Retinal pigment epithelial cell (primary cell): ENCODE results near the gene GABBR2.

ENCODE experiments used
- DNase-seq: peaks from one replicate; pipeline ENCODE4 v3.0.0-alpha.2; 2010; ENCODE audit warnings: low read depth
- H3K4me3 ChIP-seq: 2 replicates; pipeline ENCODE4 v1.5.1; 2011; ENCODE audit warnings: mild to moderate bottlenecking, low read length, control low read depth, moderate library complexity
- TF ChIP-seq, protein P1 (sequence below): conservative IDR thresholded peaks from 2 replicates; pipeline ENCODE4 v1.5.1; 2011; ENCODE audit warnings: low read depth, low read length, control low read depth, inconsistent platforms

Gene GABBR2

DNA sequence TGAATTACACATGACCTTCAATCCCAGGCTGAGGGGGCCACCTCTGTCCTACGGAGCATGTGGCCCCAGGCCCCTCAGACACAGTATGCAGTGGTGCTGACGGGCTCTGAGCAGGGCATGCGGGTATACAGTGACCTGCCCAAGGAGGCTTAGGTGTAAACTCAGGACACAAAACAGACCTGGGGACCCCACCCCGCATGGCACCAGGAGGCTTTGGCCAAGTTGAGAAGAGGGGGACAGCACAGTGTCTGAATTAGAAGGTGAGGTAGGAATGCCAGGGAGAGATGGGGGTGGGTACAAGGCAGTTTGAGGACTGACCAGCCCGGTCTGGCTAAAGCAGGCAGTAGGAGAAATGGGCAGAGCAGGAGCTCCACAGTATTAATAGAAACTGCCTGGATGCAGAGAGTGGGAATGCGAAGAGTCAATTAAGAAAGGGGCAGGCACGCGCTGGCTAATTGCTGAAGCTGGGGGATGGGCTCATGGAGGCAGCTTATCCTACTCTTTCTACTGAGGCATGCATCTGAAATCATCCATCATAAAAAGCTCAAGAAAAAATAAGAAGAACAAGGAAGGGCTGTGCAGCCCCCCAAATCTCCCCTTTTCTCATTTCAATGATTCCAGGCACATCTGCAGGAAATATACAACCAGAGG is 109.0 kb downstream of the GABBR2 start:
- H3K4me3 ChIP-seq, result no peak overlapping the region
- TF ChIP-seq, protein P1, sequence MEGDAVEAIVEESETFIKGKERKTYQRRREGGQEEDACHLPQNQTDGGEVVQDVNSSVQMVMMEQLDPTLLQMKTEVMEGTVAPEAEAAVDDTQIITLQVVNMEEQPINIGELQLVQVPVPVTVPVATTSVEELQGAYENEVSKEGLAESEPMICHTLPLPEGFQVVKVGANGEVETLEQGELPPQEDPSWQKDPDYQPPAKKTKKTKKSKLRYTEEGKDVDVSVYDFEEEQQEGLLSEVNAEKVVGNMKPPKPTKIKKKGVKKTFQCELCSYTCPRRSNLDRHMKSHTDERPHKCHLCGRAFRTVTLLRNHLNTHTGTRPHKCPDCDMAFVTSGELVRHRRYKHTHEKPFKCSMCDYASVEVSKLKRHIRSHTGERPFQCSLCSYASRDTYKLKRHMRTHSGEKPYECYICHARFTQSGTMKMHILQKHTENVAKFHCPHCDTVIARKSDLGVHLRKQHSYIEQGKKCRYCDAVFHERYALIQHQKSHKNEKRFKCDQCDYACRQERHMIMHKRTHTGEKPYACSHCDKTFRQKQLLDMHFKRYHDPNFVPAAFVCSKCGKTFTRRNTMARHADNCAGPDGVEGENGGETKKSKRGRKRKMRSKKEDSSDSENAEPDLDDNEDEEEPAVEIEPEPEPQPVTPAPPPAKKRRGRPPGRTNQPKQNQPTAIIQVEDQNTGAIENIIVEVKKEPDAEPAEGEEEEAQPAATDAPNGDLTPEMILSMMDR, result no peak
- DNase-seq, result no peak

DNA sequence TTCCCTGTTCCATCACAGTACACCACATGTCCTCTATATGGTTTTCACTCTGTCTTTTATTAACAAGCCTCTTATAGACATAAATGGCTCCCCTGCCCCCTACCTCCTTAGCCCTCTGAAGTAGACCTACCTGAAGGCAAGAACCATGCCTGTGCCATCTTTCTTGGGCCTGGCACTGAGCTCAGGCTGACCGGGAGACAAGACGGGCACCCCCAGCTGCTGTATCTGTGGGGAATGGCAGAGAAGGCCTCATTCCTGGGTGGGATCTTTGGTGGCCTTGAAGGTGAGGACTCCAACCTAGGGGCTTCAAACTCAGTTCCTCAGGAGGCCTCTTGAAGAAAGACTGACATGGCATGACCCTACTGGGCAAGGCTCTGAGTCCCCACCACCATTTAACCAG is 109.9 kb downstream of the GABBR2 start:
- no peak overlapping the region for H3K4me3 ChIP-seq
- DNase-seq, result no peak

DNA sequence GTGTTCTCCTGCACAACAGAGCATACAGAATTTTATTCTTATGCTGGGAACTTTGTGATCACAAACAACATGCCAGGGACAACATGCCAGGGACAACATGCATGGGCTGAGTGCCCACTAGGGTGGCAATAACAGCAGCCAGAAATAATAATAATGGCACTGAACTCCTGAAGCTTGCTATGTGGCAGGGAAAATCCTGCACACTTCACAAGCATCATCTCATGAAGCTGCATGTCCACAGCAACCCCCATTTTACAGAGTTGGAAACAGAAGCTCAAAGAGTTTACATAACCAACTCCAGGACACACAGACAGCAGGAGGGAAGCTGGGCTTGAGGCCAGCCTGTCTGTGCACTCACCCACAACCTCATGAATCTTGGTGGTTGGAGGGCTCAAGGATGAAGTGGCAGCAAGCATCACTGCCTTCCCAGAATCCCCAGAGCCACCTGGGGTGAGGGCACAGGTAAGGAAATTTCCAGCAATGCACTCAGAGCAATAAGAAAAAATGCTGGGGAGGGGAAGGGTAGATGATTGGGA is 111.4 kb downstream of the GABBR2 start:
- no peak for DNase-seq
- TF ChIP-seq, protein P1, result no peak
- H3K4me3 ChIP-seq, result no peak overlapping the region

More for the DNA sequence above, 109.9 kb downstream of the GABBR2 start:
- TF ChIP-seq, protein P1, result no peak

DNA sequence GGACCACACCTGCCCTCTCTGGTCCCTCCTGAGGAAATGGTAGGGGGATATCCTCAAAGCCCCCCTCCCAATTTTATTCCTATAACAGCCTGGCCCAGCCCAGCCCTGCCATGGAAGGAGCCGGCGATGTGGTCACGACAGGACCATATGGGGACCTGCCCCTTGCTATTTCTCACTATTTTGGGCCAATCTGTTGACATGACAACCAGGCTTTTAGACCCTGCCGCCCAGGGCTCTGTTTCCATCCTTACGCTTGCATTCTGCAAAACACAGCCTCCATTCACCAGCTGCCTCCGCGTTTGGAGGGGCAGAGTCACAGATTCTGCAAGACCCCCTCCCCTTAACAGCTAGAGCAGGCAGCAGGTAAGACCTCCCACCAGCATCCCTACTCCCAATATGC is 112.2 kb downstream of the GABBR2 start:
- DNase-seq, result no peak
- TF ChIP-seq, protein P1, result no peak
- no peak overlapping the region for H3K4me3 ChIP-seq

DNA sequence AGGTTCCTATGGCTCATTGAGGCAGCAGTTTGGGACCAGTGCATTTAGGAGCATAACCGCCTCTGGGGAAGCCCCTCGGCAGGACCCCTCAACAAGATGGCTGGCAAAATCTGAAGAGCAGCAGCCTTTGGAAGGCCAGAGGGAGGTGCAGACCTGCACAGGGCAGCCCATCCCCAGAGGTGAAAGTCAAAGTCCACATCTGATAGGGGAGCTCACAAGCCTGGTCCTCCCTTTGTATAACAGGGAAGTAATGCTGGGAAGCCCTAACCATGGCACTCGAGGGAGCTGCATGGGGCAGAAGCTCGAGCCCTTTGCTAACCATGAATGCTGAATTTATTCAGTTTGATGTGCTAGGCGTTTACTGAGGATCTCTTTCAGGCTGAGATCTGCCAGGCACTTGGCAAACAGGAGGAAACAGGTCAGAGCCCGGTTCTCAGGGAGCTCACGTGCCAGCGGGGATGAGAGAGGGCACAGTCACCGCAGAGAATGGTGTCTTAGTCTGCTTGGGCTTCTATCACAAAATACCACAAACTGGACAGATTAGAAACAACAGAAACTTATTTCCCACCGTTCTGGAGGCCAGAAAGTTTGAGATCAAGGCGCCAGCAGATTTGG is 114.1 kb downstream of the GABBR2 start:
- no peak overlapping the region for H3K4me3 ChIP-seq
- no peak for DNase-seq
- TF ChIP-seq, protein P1, result no peak

DNA sequence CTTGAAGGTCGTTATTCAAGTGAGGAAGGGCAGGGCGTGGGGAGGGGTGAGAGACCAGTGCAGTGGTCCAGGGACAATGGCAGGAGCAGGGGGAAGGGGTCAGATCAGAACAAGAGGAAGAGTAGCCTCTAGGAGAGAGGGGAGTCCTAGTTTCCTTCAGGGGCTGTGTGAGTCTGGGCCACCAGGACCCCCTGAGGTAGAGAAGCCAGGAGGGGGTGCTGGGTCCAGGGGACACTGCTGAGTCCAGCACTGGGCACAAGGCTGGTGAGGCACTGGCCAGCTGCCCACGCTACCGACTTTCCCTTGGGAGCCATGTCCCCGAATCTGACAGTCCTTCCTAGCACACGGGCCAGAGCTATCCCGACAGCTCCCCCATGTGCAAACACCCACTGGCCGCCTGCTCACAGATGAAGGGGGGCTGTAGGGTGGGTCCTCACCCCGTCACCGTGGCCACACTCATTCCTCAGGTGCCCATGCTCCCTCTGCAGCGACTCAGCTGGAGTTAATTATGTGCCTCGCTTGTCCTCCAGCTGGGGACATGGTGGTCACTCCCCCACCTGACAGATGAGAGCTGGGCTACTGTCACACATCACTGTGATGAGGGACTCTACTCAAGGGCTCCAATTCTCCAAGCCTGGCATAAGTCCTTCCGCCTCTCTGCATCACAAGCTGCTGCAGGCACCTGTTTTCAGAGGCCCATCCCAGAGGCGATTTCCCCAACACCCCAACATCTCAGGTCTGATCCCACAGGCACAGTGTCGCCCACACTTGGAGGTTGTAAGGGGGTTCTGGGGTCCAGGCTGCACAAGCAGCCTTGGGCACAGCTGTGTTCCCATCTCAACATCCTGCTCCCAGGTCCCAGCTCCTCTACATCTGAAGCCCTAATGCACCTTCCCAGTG is 115.1 kb downstream of the GABBR2 start:
- TF ChIP-seq, protein P1, result no peak
- no peak overlapping the region for H3K4me3 ChIP-seq
- DNase-seq, result no peak
